DLD1 (cell line): ENCODE data around the gene LEMD1.
"Not testable (repeated sequence)": the region's sequence is repeated elsewhere in the genome, so short reads cannot be mapped to it uniquely, and the experiment has no call there.

Source experiments
- in situ Hi-C: cut with HindIII; loops from 2 replicates; pipeline ENCODE4 v1.10.0; 2017; ENCODE audit warnings: low sequenced_read_pairs

The LEMD1 gene

DNA sequence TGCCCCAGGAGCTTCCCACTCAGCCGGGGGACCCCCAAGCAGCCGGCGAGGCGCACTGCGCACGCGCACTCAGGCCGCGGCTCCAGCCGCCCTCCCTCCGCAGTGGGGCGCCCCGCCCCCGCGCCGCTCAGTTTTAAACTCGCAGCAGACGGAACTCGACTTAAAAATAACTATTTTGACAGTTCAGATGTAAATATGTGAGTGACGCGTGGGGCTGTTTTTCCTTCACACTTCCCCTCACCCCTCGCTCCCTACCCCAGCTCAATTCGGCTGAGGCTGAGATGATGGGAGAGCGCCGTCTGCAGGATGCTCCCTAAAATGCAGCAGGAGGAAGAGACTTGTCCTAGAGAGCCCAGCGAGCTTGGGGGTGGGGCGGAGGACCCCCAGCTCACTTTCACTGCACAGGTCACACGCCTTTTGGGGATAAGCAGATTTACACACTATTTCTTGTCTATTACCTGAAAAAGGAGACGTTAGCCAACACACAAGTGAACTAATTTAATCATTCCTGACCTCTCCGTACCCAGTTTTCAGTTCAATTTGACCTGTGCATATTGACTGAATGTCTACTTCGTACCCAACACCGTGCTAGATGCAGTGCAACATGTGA is 8.9 kb upstream of the LEMD1 start:
- in situ Hi-C loops: no loop called here

DNA sequence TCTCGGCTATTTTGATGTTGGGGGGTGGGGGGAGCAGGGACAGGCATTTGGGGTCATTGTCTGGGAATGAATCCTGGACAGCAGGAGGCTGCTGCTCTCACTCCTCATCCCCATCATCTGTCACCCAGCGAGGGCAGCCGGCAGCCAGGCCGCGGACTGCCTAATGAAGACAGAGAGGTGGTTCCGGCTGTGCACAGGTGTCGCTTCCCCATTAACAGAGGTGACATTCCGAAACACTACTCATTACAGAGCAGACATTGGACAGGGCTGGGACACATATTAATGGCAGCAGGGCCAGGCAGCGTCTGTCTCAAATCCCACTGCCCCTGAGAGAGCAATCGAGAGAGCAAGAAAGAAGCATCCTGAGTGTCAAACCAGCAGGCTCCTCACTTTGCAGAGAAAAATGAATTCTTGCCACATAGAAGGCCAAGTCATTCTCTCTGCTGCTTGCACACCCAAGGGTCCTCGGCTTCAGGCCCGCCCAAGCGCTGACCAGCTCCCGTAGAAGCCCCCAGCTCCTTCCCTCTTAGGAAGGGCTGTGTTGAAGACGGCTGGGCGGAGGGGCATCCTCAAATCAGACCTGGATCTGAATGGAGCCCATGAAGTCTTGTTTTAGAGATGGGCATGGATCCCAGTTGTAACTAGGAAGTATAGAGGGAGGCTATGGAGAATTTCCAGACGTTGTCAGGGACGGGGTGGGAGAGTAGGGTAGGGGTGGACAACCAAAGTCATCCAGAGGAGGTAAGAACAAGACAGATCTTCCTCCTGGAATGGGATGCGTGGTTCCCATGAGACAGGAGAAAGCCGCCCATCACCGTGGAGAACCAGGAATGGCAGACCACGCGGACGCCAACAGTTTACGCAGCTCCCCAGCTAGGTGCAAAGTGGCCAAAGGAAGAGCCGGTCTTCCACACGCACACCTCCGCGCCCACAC is 8.2 kb upstream of the LEMD1 start:
- in situ Hi-C loops: no loop called here

DNA sequence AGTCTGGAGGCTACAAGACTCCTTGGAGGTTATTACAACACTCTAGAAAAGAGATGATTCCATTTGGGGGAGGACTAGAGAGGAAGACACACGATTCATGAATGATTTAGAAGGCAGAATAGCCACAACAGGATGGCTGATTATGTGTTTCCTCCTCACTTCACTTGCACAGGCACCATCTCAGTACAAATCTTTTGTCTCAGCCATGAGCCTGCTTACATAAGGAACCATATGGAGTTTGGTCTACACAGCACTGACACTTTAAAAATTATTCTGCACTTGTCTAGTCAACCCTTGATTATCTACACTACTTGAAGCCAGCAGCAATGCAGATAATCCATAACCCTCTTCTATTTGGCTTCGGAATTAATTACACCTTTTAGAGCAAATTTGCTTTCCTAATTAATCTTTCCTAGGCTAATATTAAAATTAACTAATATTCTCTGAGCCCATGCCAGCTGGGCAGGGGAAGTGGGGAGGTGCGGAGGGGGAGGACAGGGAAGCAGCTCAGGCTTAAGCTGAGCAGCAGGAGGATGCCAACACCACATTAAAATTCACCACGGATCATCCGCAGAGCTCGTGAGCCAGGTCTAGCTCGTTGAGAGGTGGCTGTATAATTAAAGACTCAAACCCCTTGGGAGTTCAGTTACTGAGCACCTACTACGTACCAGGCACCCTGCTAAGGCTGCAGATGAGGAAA is 3.2 kb upstream of the LEMD1 start:
- in situ Hi-C loops: no loop called here

DNA sequence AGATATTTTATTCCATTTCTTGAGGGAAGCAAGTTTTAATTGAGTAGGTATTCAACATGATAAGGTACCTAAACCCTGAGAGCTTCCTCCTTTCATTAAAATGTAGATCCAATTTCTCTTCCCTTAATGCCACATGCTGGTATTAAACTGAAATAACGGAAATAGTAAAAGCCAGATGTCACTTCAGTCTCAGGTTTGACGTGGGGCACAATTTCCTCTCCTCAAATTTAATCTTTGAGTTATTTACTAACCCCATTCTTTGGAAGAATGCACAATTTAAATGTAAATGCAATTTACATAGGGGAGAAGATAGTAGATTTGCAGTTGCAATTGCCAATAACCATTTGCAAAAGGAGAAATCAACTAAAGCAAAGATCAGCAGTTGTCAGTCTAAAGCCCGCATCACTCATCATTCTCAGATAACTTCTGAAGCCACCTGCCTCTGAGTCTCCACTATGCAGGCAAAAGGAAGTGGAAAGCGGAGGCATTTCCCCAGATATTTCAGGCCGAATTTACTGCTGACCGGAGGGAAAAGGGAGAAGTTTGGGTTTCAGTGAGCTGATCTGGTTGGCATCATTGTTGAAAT is 2.1 kb upstream of the LEMD1 start:
- in situ Hi-C loops: no loop called here

DNA sequence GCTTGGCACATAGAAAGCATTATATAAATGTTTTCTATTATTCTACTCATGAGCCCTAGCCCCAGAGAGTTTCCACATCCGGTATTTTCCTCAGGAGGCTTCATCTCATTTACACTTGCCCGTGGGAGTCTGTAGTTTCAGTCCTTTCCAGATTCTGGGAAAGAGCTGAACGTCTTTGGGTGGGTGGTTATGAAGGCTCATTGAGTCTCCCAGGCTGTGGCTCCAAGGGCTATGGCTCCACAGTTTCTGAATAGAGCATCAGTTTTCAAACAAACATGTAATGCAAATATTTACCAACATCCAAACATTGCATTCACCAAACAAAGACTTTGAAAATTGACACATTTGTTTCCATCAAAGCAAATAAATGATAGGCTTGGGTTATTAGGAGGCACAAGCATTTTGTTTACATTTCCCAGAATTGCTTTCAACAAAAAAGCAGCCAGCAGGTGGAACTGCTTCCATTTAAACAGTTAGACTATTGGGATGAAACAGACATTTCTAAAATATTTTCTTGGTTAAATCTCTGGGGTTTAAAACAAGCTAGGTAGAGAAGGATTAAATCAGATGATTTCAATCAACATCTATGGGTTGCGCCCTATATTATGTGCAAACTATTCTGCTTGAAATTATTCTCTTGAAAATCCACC is 1.3 kb upstream of the LEMD1 start:
- in situ Hi-C loops: no loop called here

DNA sequence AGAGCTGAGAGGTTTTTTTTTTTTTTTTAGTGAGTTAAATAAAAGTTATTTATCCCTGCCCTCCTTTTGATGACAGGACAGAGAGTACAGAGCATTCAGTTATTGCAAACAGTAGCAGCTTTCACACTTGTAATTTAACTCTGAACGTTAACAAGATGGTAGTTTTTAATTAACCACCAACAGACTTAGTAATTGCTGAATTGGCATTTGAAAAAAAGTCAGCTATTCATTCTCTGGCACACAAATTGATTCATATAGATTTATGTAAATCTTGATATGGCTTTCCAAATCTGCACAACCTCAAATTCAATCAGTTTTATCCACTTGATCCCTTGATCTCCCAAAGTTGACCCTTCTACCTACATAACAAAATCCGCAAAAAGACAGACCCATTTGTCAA is 918 bp downstream of the LEMD1 start:
- in situ Hi-C loops: no loop called here

DNA sequence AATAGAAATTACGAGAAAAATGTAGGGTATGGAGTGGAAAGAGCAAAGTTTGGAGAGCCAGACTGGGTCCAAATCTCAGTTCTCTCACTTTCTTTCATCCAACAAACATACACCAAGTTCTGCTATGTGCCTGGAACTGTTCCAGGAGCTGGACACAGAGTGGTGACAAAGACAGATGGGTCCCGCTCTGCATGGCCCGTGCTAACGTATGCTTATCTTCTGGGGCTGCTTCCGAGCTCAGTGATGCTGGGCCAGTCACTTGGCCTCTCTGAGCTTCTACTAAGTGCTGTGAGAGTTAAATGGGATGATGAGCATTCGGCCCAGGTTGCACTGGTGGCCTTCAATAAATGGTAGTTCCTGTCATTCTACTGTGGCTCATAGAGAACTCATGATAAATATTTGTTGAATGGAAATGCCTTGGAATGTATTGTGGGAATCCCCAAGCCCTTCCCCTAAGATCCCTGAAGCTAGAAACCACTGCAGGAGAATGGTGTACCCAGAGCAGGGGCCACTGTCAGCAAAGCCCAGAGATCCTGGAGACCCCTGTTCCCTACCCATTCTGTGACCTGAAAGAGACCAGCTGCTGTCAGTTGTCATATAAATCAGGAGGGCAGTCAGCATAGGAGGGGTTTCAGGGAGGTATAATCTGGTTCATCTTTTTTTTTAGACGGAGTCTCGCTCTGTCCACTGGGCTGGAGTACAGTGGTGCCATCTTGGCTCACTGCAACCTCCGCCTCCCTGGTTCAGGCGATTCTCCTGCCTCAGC is 3.8 kb downstream of the LEMD1 start:
- in situ Hi-C loops: no loop called here

DNA sequence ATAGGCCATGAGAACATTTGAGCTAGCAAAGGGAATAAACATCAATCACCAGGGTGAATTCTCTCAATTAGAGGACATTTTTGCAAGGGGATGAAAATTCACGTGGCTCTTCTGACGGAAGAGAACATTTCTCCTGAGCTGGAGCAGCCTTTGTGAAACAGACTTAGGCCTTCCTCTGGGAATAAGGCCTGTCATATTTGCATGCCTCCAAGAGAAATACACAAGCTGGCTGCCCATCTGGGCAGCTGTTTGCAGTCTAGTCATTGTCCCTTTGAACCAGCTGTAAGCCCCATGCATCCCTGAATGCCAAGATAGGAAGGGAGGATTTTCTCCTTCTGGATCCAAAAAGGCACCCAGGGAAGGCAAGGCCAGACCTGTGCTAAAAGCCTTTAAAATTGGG is 5.5 kb downstream of the LEMD1 start:
- in situ Hi-C loops: no loop called here

DNA sequence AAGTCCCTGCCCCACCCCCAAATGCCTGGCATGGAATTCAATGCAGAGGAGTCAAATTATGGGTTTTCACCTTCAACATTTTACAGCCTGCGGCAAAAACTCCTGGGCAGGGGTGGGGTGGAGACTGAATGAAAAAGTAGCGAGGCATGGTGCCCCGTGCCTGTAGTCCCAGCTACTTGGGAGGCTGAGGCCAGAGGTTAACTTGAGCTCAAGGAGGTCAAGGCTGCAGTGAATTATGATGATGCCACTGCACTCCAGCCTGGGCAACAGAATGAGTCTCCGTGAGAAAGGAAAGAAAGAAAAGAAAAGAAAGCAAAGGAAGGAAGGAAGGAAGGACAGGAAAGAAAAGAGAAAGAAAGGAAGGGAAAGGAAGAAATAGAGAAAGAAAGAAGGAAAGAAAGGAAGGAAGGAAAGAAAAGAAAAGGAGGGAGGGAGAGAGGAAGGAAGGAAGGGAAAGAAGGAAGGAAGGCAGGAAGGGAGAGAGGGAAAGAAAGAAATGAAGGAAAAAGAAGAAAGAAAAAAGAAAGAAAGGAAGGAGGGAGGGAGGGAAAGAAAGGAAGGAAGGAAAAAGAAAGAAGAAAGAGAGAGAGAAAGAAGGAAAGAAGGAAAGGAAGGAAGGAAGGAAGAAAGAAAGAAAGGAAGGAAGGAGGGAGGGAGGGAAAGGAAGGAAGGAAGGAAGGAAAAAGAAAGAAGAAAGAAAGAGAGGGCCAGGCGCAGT is 11.1 kb downstream of the LEMD1 start:
- in situ Hi-C loops: no loop called here

DNA sequence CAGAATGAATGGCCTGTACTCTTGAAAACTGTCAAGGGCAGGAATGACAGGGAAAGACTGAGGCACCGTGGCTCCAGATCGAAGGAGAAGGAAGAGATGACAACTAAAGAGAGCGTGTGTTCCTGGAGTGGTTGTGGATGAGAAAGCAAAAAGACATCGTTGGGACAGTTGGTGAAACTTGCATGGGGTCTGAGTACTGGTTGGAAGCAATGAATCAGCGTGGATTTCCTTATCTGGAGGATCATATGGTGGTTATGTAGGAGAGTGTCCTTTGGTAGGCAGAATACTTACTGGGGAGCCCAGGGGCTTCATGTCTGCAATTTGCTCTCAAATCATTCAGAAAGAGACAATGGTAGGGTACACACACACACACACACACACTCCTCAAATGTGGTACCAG is 13.9 kb downstream of the LEMD1 start:
- in situ Hi-C loops: no loop called here

DNA sequence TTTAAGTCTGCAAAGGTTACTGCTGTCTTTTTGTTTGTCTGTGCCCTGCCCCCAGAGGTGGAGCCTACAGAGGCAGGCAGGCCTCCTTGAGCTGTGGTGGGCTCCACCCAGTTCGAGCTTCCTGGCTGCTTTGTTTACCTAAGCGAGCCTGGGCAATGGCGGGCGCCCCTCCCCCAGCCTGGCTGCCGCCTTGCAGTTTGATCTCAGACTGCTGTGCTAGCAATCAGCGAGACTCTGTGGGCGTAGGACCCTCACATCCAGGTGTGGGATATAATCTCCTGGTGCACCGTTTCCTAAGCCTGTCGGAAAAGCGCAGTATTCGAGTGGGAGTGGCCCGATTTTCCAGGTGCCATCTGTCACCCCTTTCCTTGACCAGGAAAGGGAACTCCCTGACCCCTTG is 15.6 kb downstream of the LEMD1 start:
- in situ Hi-C loops: not testable (repeated sequence)

DNA sequence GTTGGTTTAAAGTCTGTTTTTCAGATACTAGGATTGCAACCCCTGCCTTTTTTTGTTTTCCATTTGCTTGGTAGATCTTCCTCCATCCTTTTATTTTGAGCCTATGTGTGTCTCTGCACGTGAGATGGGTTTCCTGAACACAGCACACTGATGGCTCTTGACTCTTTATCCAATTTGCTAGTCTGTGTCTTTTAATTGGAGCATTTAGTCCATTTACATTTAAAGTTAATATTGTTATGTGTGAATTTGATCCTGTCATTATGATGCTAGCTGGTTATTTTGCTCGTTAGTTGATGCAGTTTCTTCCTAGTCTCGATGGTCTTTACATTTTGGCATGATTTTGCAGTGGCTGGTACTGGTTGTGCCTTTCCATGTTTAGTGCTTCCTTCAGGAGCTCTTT is 17.4 kb downstream of the LEMD1 start:
- in situ Hi-C loops: not testable (repeated sequence)

DNA sequence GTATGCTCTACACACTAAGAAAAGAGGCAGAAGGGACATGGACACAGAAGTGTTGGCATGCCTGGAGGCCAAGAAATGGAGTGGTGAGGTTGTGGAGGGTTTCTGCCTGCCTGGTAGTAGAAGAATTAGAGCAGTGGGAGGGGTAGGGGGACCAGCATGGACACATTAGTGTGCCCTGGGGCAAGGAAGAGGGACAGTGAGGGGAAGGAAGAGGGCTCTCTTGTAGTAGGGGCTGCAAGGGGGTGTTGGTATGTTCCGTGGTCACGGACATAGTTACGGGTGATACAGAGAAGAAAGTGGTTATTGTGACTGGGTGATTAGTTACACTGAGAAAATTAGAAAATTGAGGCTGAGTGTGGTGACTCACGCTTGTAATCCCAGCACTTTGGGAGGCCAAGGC is 23.3 kb downstream of the LEMD1 start:
- in situ Hi-C loops: no loop called here

DNA sequence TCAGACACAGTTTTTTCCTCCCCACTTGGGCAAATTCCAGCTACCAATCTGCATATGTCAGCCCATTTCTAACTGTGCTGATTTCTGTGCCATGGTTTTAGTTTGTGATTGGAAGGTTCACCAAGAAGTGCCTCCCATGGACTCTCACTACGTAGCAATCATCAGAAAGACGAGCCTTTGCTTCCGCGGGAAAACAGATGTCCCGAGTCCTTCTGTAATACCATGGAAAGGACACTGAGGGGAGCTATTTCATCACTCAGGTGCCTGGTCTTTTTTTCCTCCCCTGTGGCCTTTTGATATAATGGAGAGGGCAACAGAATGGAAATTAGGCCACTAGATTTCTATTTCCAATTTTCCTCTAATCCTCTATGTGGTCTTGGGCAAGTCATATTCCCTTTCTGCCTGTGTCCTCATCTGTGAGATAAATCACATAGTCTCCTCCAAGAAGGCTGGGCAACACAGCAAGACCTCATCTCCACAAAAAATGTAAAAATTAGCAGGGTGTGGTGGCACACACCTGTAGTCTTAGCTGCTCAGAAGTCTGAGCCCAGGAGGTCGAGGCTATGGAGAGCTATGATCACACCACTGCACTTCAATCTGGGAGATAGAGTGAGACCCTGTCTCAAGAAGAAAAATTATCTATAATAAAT is 24.8 kb downstream of the LEMD1 start:
- in situ Hi-C loops: no loop called here

DNA sequence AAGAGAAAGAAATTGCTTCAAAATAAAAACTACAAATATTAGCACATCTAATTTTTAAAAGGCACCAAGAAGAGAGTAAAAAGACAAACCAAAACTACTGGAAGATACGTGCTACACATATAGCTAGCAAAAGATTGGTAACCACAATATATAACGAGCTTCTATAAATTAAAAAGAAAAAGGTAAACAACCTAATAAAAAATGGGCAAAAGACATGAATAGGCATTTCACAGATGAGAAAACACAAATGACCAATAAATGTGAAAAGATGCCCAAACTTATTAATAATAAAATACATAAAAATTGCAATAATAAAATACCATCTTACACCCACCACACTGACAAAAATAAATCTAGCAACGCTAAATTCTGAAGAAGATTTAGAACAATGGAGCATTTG is 26.2 kb downstream of the LEMD1 start:
- in situ Hi-C loops: no loop called here

DNA sequence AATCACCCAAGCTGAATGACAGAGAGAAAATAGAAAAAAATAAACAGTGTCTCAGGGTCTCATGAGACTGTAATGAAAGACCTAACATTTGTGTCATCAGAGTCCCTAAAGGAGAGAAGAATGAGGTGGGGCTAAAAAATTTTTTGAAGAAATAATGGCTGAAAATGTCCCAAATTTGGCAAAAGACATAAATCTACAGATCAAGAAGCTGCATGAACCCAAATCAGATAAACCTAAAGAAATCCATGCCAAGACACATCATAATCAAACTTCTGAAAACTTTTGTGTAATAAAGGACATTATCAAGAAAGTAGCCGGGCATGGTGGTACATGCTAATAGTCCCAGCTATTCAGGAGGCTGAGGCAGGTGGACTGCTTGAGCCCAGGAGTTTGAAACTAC is 29.2 kb downstream of the LEMD1 start:
- in situ Hi-C loops: no loop called here

DNA sequence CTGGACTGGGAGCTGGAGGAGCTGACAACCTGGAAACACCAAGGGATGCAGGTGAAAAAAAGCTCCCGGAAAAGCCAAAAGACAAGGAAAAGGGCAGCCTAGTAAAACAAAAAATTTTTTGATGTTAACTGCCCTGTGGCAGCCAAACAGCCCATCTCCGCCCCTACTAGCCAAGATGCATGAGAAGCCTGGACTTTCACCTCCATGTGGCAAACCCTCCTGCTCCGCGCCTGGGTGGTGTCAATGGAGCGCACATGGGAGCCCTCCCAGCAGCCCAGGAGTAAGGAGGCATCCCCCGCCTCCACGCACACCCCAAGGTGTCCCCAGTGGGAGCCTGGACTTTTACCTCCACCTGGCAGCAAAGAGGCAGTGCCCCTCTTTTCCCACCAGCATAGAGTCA is 30.5 kb downstream of the LEMD1 start:
- in situ Hi-C loops: no loop called here

DNA sequence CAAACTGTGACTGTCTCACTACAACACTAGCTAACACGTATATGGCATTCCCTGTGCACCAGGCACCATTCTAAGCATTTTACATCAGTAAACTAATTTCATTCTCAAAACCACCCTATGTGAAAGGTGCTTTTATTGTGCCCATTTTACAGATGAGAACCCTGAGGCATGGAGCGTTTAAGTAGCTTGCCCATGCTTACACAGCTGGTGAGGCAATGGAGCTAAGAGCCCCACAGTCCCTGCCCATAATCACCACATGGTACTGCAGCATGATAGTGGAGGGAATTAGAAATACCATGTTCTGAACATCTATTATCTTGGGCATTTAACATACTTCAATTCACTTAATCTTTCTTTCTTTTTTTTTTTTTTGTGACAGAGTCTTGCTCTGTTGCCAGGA is 34.0 kb downstream of the LEMD1 start:
- in situ Hi-C loops: no loop called here

DNA sequence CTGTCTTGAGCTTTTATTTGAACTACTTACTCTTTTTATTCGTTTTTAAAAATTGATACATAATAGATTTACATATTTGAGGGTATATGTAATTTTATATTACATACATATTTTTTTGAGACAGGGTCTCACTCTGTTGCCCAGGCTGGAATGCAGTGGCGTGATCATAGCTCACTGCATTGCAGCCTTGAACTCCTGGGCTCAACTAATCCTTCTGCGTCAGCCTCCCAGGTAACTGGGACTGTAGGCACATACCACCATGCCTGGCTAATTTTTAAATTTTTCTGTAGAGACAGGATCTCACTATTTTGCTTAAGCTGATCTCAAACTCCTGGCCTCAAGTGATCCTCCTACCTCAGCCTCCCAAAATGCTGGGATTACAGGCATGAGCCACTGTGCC is 38.9 kb downstream of the LEMD1 start:
- in situ Hi-C loops: not testable (repeated sequence)
